HG03175 (cell line): ENCODE measurements around the gene TRIM52.
A peak's percentile ranks its signal among the peaks of the same experiment; 100 is the strongest.

Experiments
- ATAC-seq: cut with Tn5 transposase; IDR thresholded peaks from one replicate; pipeline ENCODE4 v1.9.1; 2021; ENCODE audit warnings: mild to moderate bottlenecking, moderate library complexity; ENCODE audit not compliant: unreplicated experiment

Gene TRIM52

GRCh38 chr5:181258576-181258975 lies 2.4 kb downstream of the TRIM52 start:
- no peak for ATAC-seq

- ATAC-seq = no peak
Observed at GRCh38 chr5:181255836-181256578, 4.9 kb downstream of the TRIM52 start.

GRCh38 chr5:181255276-181255675 lies 5.7 kb downstream of the TRIM52 start:
- no peak for ATAC-seq

- ATAC-seq = no peak
Observed at GRCh38 chr5:181248277-181248676, 12.7 kb downstream of the TRIM52 start.

- ATAC-seq = peak; percentile 36
Observed at GRCh38 chr5:181246276-181247049, 14.5 kb downstream of the TRIM52 start.

- peak; percentile 2 for ATAC-seq
Observed at GRCh38 chr5:181245427-181246275, 15.3 kb downstream of the TRIM52 start.

- peak; percentile 63 for ATAC-seq
Observed at GRCh38 chr5:181243564-181244343, 17.2 kb downstream of the TRIM52 start, which contains the start of gene RACK1. TSS of gene RACK1 (minus strand) at chr5:181243906. CDS start at chr5:181243800, 106 bp downstream.

GRCh38 chr5:181243018-181243563 lies 17.9 kb downstream of the TRIM52 start:
- ATAC-seq = peak; percentile 1

GRCh38 chr5:181242031-181242451 lies 18.9 kb downstream of the TRIM52 start:
- no peak for ATAC-seq

- ATAC-seq = no peak
Observed at GRCh38 chr5:181241393-181241975, 19.5 kb downstream of the TRIM52 start.

GRCh38 chr5:181239062-181239663 lies 21.8 kb downstream of the TRIM52 start:
- ATAC-seq = no peak

GRCh38 chr5:181237729-181238385 lies 23.1 kb downstream of the TRIM52 start:
- no peak for ATAC-seq

- no peak for ATAC-seq
Observed at GRCh38 chr5:181236954-181237641, 23.8 kb downstream of the TRIM52 start.

- no peak for ATAC-seq
Observed at GRCh38 chr5:181236471-181236870, 24.5 kb downstream of the TRIM52 start.

- ATAC-seq = no peak
Observed at GRCh38 chr5:181235689-181236366, 25.1 kb downstream of the TRIM52 start.

- no peak for ATAC-seq
Observed at GRCh38 chr5:181235323-181235688, 25.6 kb downstream of the TRIM52 start.

- ATAC-seq = no peak
Observed at GRCh38 chr5:181234455-181235306, 26.3 kb downstream of the TRIM52 start.
